HL-60 (cell line): ENCODE measurements around the gene ARSD.
"Not testable (repeated sequence)": the region's sequence is repeated elsewhere in the genome, so short reads cannot be mapped to it uniquely, and the experiment has no call there.

Experiments used
- GABPA ChIP-seq: IDR thresholded peaks from 2 replicates; pipeline ENCODE4 v1.6.1; 2012; ENCODE audit warnings: low read depth
- POLR2AphosphoS5 ChIP-seq: IDR thresholded peaks from 2 replicates; pipeline ENCODE4 v1.6.1; 2012; ENCODE audit warnings: low read depth
- SPI1 ChIP-seq: IDR thresholded peaks from 2 replicates; pipeline ENCODE4 v1.6.1; 2012; ENCODE audit warnings: low read depth, mild to moderate bottlenecking, borderline replicate concordance
- TF ChIP-seq, protein P1 (sequence below): IDR thresholded peaks from one replicate; pipeline ENCODE4 v1.5.1; 2011; ENCODE audit warnings: low read length, control low read depth, inconsistent platforms; ENCODE audit not compliant: insufficient read depth
- TF ChIP-seq, protein P2 (sequence below): IDR thresholded peaks from 2 replicates; pipeline ENCODE4 v1.6.1; 2012; ENCODE audit warnings: low read depth; ENCODE audit not compliant: insufficient replicate concordance

DNA sequence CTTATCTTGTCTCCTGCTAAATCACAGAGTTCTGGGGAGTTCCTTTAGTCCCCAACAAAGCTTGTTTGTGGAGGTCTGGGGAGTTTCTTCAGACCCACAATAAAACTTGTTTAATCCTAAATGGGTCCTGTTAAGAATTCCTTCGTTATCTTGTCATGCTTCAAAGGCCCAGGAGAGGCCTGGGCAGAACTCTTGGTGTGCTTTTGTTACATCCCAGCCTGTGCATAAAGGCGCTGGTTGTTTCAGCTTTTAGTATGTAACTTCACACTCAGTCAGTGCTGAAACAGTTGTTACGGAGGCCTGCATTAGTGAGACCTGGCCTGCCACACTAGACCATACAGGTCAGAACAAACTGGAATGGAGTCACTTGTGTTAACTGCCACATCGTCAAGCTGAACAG, 2.9 kb downstream of the ARSD start:
- not testable (repeated sequence) for TF ChIP-seq POLR2AphosphoS5, GABPA, SPI1
- TF ChIP-seq, protein P1, sequence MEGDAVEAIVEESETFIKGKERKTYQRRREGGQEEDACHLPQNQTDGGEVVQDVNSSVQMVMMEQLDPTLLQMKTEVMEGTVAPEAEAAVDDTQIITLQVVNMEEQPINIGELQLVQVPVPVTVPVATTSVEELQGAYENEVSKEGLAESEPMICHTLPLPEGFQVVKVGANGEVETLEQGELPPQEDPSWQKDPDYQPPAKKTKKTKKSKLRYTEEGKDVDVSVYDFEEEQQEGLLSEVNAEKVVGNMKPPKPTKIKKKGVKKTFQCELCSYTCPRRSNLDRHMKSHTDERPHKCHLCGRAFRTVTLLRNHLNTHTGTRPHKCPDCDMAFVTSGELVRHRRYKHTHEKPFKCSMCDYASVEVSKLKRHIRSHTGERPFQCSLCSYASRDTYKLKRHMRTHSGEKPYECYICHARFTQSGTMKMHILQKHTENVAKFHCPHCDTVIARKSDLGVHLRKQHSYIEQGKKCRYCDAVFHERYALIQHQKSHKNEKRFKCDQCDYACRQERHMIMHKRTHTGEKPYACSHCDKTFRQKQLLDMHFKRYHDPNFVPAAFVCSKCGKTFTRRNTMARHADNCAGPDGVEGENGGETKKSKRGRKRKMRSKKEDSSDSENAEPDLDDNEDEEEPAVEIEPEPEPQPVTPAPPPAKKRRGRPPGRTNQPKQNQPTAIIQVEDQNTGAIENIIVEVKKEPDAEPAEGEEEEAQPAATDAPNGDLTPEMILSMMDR = not testable (repeated sequence)
- TF ChIP-seq, protein P2, sequence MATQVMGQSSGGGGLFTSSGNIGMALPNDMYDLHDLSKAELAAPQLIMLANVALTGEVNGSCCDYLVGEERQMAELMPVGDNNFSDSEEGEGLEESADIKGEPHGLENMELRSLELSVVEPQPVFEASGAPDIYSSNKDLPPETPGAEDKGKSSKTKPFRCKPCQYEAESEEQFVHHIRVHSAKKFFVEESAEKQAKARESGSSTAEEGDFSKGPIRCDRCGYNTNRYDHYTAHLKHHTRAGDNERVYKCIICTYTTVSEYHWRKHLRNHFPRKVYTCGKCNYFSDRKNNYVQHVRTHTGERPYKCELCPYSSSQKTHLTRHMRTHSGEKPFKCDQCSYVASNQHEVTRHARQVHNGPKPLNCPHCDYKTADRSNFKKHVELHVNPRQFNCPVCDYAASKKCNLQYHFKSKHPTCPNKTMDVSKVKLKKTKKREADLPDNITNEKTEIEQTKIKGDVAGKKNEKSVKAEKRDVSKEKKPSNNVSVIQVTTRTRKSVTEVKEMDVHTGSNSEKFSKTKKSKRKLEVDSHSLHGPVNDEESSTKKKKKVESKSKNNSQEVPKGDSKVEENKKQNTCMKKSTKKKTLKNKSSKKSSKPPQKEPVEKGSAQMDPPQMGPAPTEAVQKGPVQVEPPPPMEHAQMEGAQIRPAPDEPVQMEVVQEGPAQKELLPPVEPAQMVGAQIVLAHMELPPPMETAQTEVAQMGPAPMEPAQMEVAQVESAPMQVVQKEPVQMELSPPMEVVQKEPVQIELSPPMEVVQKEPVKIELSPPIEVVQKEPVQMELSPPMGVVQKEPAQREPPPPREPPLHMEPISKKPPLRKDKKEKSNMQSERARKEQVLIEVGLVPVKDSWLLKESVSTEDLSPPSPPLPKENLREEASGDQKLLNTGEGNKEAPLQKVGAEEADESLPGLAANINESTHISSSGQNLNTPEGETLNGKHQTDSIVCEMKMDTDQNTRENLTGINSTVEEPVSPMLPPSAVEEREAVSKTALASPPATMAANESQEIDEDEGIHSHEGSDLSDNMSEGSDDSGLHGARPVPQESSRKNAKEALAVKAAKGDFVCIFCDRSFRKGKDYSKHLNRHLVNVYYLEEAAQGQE = not testable (repeated sequence)
